ENCODE results near the gene TBRG1.

Gene TBRG1

GRCh38 chr11:124669193-124669592 is 46.5 kb downstream of the TBRG1 start:
- no peak overlapping the region for H3K4me3 ChIP-seq (ENCODE audit: low read length)
- peak; percentile 43 for DNase-seq (ENCODE audit: low read depth)
- TF ChIP-seq CTCF (conservative IDR thresholded peaks at IDR 0.05; ENCODE audit: low read length), result peak; percentile 90

GRCh38 chr11:124670732-124671131 is 48.1 kb downstream of the TBRG1 start:
- no peak overlapping the region for H3K4me3 ChIP-seq (ENCODE audit: low read length)
- no peak for TF ChIP-seq CTCF (conservative IDR thresholded peaks at IDR 0.05; ENCODE audit: low read length)
- peak; percentile 9 for DNase-seq (ENCODE audit: low read depth)

DNA sequence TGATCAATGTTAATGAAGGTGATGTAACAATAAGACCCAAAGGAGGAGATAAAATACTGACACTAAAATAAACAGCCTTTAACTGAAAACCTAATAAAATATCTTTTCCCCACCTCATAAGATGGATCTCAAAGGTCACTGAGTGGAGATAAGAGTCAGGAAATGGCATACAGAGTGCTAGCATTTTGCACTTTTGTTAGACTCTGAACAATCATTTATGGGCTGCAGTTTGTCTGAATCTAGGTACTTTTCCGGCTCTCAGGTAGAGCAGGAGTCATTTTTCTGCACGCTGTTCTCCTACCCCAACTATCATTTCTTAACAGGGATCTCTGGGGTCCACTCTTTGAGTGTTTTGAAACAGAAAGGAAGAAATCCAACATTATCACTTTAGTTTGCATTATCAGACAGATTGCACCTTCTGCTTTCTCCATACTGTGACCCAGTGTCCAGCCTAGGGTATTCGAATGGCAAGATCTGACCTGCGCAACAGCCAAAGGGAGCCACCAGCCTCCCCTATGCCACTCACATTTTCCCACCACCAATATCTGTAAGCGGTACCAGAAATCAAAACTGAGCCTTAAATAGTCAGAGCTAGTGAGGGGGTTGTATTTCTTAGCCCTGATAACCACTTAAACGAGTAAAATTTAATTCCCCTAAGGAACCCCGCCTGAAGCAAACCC is 50.0 kb downstream of the TBRG1 start:
- H3K4me3 ChIP-seq (ENCODE audit: low read length), result peak overlapping the region; percentile 81
- DNase-seq (ENCODE audit: low read depth), result no peak
- TF ChIP-seq CTCF (conservative IDR thresholded peaks at IDR 0.05; ENCODE audit: low read length), result no peak

DNA sequence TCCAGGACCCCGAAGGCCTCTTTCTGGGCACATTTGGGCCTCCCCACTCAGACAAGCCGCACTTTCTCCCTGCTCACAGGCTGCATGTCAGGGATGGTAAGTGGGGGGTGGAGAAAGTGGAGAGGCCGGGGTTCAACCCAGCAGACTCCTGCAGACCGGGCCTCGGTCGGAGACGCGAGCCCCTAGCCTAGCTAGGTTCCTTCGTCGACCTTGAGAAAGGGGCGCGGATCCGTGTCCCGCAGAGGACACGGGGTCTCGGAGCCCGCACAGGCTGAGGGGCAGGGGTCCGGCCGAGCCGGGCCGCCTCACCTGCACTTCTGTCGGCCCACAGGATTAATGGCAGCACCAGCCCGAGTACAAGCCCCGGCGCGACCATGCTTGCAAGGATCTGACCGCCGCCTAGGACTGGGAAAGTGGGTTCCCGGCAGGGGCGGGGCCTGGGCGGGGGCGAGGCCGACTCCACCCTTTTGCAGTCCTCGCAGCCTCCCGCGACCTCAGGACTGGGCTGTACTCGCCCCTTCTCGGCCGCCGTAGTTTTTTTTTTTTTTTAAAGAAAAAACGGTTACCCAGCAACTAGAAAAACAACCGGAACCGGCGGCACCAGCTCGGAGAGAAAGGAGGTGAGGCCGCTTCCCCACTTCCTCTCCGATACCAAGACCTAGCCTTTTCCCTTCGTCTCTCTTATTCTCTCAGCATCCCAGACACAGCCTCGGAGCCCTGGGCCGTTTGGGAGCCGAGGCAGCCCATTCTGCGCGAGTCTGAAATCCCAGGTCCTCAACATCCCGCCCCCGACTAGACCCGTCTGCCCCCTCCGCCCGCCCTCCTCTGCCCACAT is 50.9 kb downstream of the TBRG1 start, which contains the start of the genes SIAE and SPA17:
SIAE (minus strand) TSS at position 407 of the 835 bp plus-strand sequence; CDS start at position 376, 31 bp downstream.
SPA17 (plus strand) TSS at position 572 of the 835 bp plus-strand sequence. CDS start 1,361 bp downstream, outside the sequence.
- no peak for TF ChIP-seq CTCF (conservative IDR thresholded peaks at IDR 0.05; ENCODE audit: low read length)
- peak; percentile 97 for DNase-seq (ENCODE audit: low read depth)
- H3K4me3 ChIP-seq (ENCODE audit: low read length), result peak within 1 kb of the TSS; percentile 81

GRCh38 chr11:124674168-124674517 is 51.5 kb downstream of the TBRG1 start:
- no peak for TF ChIP-seq CTCF (conservative IDR thresholded peaks at IDR 0.05; ENCODE audit: low read length)
- H3K4me3 ChIP-seq (ENCODE audit: low read length), result peak overlapping the region; percentile 81
- no peak for DNase-seq (ENCODE audit: low read depth)

DNA sequence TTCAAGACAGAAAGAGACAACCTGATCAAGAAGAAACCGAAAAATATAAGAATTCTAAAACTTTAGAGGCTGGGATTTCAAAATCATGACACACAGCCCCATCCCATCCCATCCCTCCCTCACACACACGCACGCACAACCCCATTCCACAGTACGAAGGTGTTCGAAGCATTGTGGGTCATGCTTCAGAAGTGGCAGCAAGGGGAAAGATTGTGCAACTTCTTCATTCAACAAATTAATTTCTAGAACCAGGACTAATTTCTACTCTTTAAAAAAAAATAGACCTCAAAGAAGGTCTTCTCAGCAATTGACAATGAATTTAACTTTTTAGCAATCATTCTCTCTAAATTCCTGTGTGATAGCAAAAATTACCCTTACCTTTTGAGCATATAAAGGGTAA is 51.9 kb downstream of the TBRG1 start:
- H3K4me3 ChIP-seq (ENCODE audit: low read length), result peak overlapping the region; percentile 81
- TF ChIP-seq CTCF (conservative IDR thresholded peaks at IDR 0.05; ENCODE audit: low read length), result no peak
- DNase-seq (ENCODE audit: low read depth), result no peak

All from AG10803 (cell line).